HK-2 (cell line): ENCODE measurements around the gene CPLX3.

Experiments used
- DNase-seq: peaks from one replicate; pipeline ENCODE4 v3.0.0-alpha.2; 2018; ENCODE audit not compliant: unreplicated experiment

The CPLX3 gene

DNA sequence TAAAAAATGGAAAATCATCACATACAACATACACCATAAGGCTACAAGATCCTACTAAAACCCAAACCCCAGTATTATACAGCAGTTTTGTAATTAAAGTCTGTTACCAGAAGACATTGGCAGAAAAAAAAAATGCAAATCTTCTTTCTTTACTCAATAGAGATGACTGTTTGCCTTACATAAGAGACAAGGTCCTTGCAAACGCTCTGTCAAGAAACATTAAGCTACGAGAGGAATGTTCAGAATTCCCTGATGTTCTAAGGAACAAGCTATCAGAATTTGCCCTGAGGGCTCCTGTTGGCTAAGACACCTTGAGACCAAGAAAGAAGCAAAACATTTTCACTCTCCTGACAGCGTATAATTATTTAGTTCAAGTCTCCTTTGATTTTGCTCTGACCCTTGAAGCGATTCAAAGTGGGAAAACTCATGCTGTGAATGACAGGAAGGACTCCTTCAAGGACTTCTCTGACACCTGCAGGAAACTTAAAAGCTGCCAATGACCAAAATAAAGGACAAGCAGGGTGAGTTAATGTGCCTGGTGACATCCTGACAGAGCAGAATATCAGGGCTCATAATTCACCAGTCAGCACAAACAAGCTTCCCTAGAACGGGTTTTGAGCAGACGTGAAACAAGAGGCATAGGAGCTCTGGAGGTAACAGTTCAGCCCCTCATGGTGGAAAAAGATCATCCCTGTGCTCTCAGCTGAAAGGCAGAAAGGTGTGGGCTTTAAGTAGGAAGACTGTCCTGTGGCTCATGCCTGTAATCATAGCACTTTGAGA lies 44.2 kb downstream of the CPLX3 start:
- no peak for DNase-seq

- DNase-seq, result no peak
These were observed 46.2 kb downstream of the CPLX3 start for GRCh38 chr15:74872702-74873035.

- peak; percentile 85 for DNase-seq
These were observed 46.8 kb downstream of the CPLX3 start, which contains the start of gene SCAMP2 for GRCh38 chr15:74873036-74873755. TSS of gene SCAMP2 (minus strand) at chr15:74873365. CDS start at chr15:74873255, 110 bp downstream.

DNA sequence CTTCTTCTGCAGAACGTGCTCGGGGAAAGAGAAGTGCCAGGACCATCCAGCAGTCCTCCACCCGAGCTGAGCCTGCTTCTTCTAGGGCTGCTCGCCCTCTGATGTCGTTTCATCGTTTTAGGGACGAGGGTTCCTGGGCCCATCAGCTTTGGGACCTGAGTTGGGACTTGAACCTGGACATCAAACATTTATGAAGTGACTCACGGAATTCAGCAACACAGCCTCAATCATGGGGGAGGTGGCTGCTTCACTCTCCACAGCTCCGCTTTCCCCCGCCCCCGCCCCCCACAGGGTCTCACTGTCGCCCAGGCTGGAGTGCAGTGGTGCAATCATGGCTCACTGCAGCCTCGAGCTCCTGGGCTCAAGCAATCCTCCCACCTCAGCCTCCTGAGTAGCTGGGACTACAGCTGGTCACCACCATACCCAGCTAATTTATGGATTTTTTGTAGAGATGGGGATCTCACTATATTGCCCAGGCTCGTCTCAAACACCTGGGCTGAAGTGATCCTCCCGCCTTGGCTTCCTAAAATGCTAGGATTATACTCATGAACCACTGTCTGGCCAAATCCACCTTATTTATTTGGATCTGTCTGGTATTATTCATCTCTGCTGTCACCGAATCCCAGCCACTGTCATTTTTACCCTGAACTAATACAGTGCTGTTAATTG lies 47.5 kb downstream of the CPLX3 start:
- DNase-seq, result no peak

DNA sequence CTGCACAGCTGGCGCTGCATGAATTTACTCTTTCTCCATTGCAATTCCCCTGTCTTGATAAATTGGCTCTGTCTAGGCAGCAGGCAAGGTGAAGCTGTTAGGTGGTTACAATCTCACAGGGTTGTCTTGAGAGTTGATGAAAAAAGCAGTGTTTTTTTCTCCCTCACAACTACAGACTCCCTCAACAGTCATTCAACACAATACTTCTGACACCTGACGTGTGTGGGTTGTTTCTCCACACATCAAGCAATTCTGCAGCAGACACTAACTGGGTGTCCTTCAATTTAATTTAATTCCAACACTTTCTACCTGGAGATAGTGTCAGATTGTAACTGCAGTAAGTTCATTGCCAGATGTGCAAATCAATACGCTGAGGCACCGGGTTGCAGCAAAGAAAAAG lies 51.8 kb downstream of the CPLX3 start:
- DNase-seq, result no peak
